H1 (cell line): ENCODE measurements around the gene FKBP10. TPM values are rescaled to one million over a fixed set of nuclear protein-coding genes. Genes with fewer than 3 reads are reported as not detected.

Source experiments
- ASH2L ChIP-seq: fragments of 200-600, 300-600 bp; sonication (generic); IDR thresholded peaks from one replicate; pipeline ENCODE4 v1.7.1; 2017; ENCODE audit warnings: low read length
- EP300 ChIP-seq, 2 experiments: IDR thresholded peaks; 1 replicate in 1 of 2; 2 replicates in 1 of 2; pipeline ENCODE4 v1.6.1; 2011 to 2012; ENCODE audit warnings: low read depth in 2 of 2, low read length in 2 of 2, mild to moderate bottlenecking in 2 of 2, borderline replicate concordance in 1 of 2, inconsistent platforms in 1 of 2, moderate library complexity in 1 of 2
- POLR2AphosphoS5 ChIP-seq: IDR thresholded peaks from 2 replicates; pipeline ENCODE4 v1.6.1; 2011; ENCODE audit warnings: low read depth, low read length
- polyA plus RNA-seq, 7 experiments: library from polyadenylated mRNA; depleted of rRNA in 3 of 7; stranded (reverse) in 5 of 7; unstranded in 2 of 7; fragments of >200 nt in 5 of 7; fragments of 200-250 nt in 2 of 7; gene quantifications; 1 replicate in 5 of 7; 2 replicates in 1 of 7; 4 replicates in 1 of 7; pipeline versions ENCODE4 v1.2.1 to v1.2.3, GENCODE V29; 2011 to 2013; ENCODE audit warnings: missing spikeins in 2 of 7, mixed read lengths in 2 of 7
- total RNA-seq: library from RNA; stranded (reverse); fragmentation: NEBNext Ultra II Directional; extraction: Animal tissue kit (Norgen Biotek cat#: 25700); gene quantifications from 2 replicates; pipeline ENCODE4 v1.2.1, GENCODE V29; 2021

FKBP10 gene
- total and polyA plus RNA-seq, 2 of the 8 experiments (the other 6 are each of a cell fraction or from before 2014, with no cell fraction given) = 173 to 283 TPM

DNA sequence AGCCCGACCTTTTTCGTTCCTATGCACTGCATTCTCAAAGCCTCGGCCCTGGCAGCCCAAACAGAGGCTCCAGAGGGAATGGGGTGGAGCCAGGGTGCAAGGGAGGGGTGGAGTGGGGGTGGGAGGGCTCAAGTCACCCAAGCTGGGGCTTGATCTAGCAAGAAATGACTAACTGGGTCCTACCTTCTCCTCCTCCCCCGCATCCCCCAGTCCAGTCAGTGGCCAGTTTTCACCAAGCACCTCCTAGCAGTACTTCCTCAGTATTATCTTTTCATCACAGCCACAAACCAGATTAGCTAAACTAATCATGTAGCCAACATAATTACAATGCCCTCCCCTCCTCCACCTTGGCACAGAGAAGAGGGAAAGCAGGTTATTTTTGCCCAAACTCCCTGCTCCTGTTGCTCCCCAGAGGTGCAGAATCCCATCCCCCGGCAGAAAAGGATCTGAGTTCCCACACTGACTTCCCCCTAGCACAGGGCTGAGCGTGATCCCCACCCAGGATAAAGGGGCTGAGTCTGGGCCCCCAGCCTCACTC lies 28.5 kb upstream of the FKBP10 start (continued):
- TF ChIP-seq ASH2L = peak; percentile 61
- TF ChIP-seq POLR2AphosphoS5 = peak; percentile 64; the same call in 1 of the 2 replicates
- TF ChIP-seq EP300 (IDR thresholded peaks at IDR 0.05; ENCODE audit: borderline replicate concordance in 1 of 2, low read depth in 2 of 2, low read length in 2 of 2) = no peak
- TF ChIP-seq, all 59 proteins: peak for 3
